ENCODE measurements around the gene ELMO1. TPM values are rescaled to one million over a fixed set of nuclear protein-coding genes. Genes with fewer than 3 reads are reported as not detected.

ELMO1 gene
- total RNA-seq, 1 experiment from 2014 or later, result not detected

- ChIA-PET POLR2A (ENCODE audit: low non-redundant PET) (no interaction called here), CTCF (no interaction called here)
- no peak for DNase-seq (ENCODE audit: low spot score)
- TF ChIP-seq EZH2 (IDR thresholded peaks at IDR 0.05; ENCODE audit: borderline replicate concordance, low read depth, low read length, poor library complexity, severe bottlenecking), result no peak
- TF ChIP-seq, protein P1, sequence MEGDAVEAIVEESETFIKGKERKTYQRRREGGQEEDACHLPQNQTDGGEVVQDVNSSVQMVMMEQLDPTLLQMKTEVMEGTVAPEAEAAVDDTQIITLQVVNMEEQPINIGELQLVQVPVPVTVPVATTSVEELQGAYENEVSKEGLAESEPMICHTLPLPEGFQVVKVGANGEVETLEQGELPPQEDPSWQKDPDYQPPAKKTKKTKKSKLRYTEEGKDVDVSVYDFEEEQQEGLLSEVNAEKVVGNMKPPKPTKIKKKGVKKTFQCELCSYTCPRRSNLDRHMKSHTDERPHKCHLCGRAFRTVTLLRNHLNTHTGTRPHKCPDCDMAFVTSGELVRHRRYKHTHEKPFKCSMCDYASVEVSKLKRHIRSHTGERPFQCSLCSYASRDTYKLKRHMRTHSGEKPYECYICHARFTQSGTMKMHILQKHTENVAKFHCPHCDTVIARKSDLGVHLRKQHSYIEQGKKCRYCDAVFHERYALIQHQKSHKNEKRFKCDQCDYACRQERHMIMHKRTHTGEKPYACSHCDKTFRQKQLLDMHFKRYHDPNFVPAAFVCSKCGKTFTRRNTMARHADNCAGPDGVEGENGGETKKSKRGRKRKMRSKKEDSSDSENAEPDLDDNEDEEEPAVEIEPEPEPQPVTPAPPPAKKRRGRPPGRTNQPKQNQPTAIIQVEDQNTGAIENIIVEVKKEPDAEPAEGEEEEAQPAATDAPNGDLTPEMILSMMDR (conservative IDR thresholded peaks at IDR 0.05; ENCODE audit: low read depth, low read length), result no peak
- Histone ChIP-seq H3K9me3 (ENCODE audit: low read depth, low read length, poor library complexity, severe bottlenecking) (no peaks in the 10 kb centered on the region), H3K27ac (ENCODE audit: low read depth, low read length, poor library complexity, severe bottlenecking) (no peak overlapping the region), H3K4me3 (ENCODE audit: low read depth, low read length, poor library complexity, severe bottlenecking) (no peak overlapping the region), H3K36me3 (ENCODE audit: insufficient read depth, low read length, poor library complexity, severe bottlenecking) (no peaks in the 10 kb centered on the region), H3K27me3 (replicated peaks; ENCODE audit: insufficient read depth, low read depth, low read length, poor library complexity) (no peaks in the 10 kb centered on the region), H3K4me1 (ENCODE audit: insufficient read depth, low read length, poor library complexity, severe bottlenecking) (no peaks in the 10 kb centered on the region)
- no TSS peak for BruUV-seq (replicated peaks)
- intact Hi-C loops (cut with micrococcal nuclease; ENCODE audit: unreplicated experiment), result no loop called here
Observed at GRCh38 chr7:37085600-37085999, 363.1 kb downstream of the ELMO1 start.

DNA sequence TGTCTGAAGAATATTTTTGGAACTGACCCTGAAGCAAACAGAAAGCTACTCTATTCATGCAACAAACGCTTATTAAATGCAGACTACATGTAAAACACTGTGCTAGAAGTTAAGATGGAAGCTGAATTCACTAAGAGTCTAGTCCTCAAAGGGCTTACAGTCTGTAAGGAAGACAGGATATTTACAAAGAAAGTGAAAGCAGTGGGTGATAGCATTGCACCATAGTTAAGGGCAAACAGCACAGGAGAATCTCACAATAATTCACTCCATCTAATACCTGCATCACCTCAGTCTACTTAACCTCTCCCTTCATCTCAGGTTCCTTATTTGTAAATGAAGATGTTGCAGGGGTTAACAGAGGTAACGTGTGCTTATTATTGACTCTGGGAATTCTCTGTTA, 364.4 kb downstream of the ELMO1 start:
- no peaks in the 10 kb centered on the region for H3K9me3 ChIP-seq (ENCODE audit: low read depth, low read length, poor library complexity, severe bottlenecking)
- CTCF ChIA-PET, result no interaction called here
- no TSS peak for BruUV-seq (replicated peaks)
- no peaks in the 10 kb centered on the region for H3K4me1 ChIP-seq (ENCODE audit: insufficient read depth, low read length, poor library complexity, severe bottlenecking)
- POLR2A ChIA-PET (ENCODE audit: low non-redundant PET), result no interaction called here
- no peak overlapping the region for H3K4me3 ChIP-seq (ENCODE audit: low read depth, low read length, poor library complexity, severe bottlenecking)
- H3K27ac ChIP-seq (ENCODE audit: low read depth, low read length, poor library complexity, severe bottlenecking), result no peak overlapping the region
- intact Hi-C loops (cut with micrococcal nuclease; ENCODE audit: unreplicated experiment), result no loop called here
- no peaks in the 10 kb centered on the region for H3K36me3 ChIP-seq (ENCODE audit: insufficient read depth, low read length, poor library complexity, severe bottlenecking)
- TF ChIP-seq, protein P1 (conservative IDR thresholded peaks at IDR 0.05; ENCODE audit: low read depth, low read length), result no peak
- no peak for DNase-seq (ENCODE audit: low spot score)
- no peaks in the 10 kb centered on the region for H3K27me3 ChIP-seq (replicated peaks; ENCODE audit: insufficient read depth, low read depth, low read length, poor library complexity)

GRCh38 chr7:37083311-37084096, 365.2 kb downstream of the ELMO1 start:
- H3K4me1 ChIP-seq (ENCODE audit: insufficient read depth, low read length, poor library complexity, severe bottlenecking), result no peaks in the 10 kb centered on the region
- no peaks in the 10 kb centered on the region for H3K27me3 ChIP-seq (replicated peaks; ENCODE audit: insufficient read depth, low read depth, low read length, poor library complexity)
- ChIA-PET CTCF (no interaction called here), POLR2A (ENCODE audit: low non-redundant PET) (no interaction called here)
- no peak overlapping the region for H3K4me3 ChIP-seq (ENCODE audit: low read depth, low read length, poor library complexity, severe bottlenecking)
- BruUV-seq (replicated peaks), result no TSS peak
- DNase-seq (ENCODE audit: low spot score), result no peak
- intact Hi-C loops (cut with micrococcal nuclease; ENCODE audit: unreplicated experiment), result no loop called here
- H3K9me3 ChIP-seq (ENCODE audit: low read depth, low read length, poor library complexity, severe bottlenecking), result no peaks in the 10 kb centered on the region
- H3K36me3 ChIP-seq (ENCODE audit: insufficient read depth, low read length, poor library complexity, severe bottlenecking), result no peaks in the 10 kb centered on the region
- TF ChIP-seq EZH2 (IDR thresholded peaks at IDR 0.05; ENCODE audit: borderline replicate concordance, low read depth, low read length, poor library complexity, severe bottlenecking), result no peak
- TF ChIP-seq, protein P1 (conservative IDR thresholded peaks at IDR 0.05; ENCODE audit: low read depth, low read length), result no peak
- H3K27ac ChIP-seq (ENCODE audit: low read depth, low read length, poor library complexity, severe bottlenecking), result no peak overlapping the region

Measured in A673 (cell line).